Right kidney (tissue), 1 donor: ENCODE measurements around the gene PRTG.
"Not testable (repeated sequence)": the region's sequence is repeated elsewhere in the genome, so short reads cannot be mapped to it uniquely, and the experiment has no call there.

Experiments
- DNase-seq: peaks from one replicate; pipeline ENCODE4 v3.0.0-alpha.2; 2016

The PRTG gene

GRCh38 chr15:55630858-55631257 lies 112.1 kb downstream of the PRTG start:
- DNase-seq: no peak

GRCh38 chr15:55628369-55628730 lies 114.6 kb downstream of the PRTG start:
- no peak for DNase-seq

- DNase-seq: no peak
Observed at GRCh38 chr15:55627730-55628368, 115.1 kb downstream of the PRTG start.

- no peak for DNase-seq
Observed at GRCh38 chr15:55619783-55620182, 123.2 kb downstream of the PRTG start.

- DNase-seq: no peak
Observed at GRCh38 chr15:55618387-55618786, 124.6 kb downstream of the PRTG start.

- DNase-seq: no peak
Observed at GRCh38 chr15:55615445-55615844, 127.5 kb downstream of the PRTG start.

GRCh38 chr15:55613727-55614126 lies 129.2 kb downstream of the PRTG start:
- DNase-seq: no peak

GRCh38 chr15:55606214-55606613 lies 136.7 kb downstream of the PRTG start:
- no peak for DNase-seq

GRCh38 chr15:55601374-55601773 lies 141.6 kb downstream of the PRTG start:
- no peak for DNase-seq

- DNase-seq: no peak
Observed at GRCh38 chr15:55599439-55599838, 143.5 kb downstream of the PRTG start.

- DNase-seq: not testable (repeated sequence)
Observed at GRCh38 chr15:55593019-55593418, 149.9 kb downstream of the PRTG start.

- DNase-seq: no peak
Observed at GRCh38 chr15:55590788-55591187, 152.2 kb downstream of the PRTG start.

- DNase-seq: peak; percentile 38
Observed at GRCh38 chr15:55589287-55589686, 153.7 kb downstream of the PRTG start.

GRCh38 chr15:55588815-55589115 lies 154.2 kb downstream of the PRTG start:
- peak; percentile 80 for DNase-seq

- peak; percentile 88 for DNase-seq
Observed at GRCh38 chr15:55588070-55588814, 154.7 kb downstream of the PRTG start, which contains the start of gene PYGO1. Gene PYGO1 (minus strand): TSS chr15:55588345. CDS start chr15:55587883, 462 bp downstream.

- DNase-seq: peak; percentile 85
Observed at GRCh38 chr15:55587321-55588069, 155.5 kb downstream of the PRTG start.

- DNase-seq: no peak
Observed at GRCh38 chr15:55586808-55587207, 156.1 kb downstream of the PRTG start.

GRCh38 chr15:55576943-55577342 lies 166.0 kb downstream of the PRTG start:
- DNase-seq: no peak

GRCh38 chr15:55574096-55574495 lies 168.9 kb downstream of the PRTG start:
- no peak for DNase-seq

- no peak for DNase-seq
Observed at GRCh38 chr15:55573224-55573623, 169.7 kb downstream of the PRTG start.

GRCh38 chr15:55564347-55565145 lies 178.4 kb downstream of the PRTG start:
- DNase-seq: no peak

- DNase-seq: no peak
Observed at GRCh38 chr15:55562601-55563000, 180.4 kb downstream of the PRTG start.
